K562 (cell line): Measurements from ENCODE around the gene CCSER1. TPM values are rescaled to one million over a fixed set of nuclear protein-coding genes. Genes with fewer than 3 reads are reported as not detected.

Experiments used
- ATAC-seq: fragments of 200-7000 bp; cut with Tn5 transposase; 3 replicates; pipeline ENCODE4 v1.9.1; 2020; ENCODE audit warnings: moderate library complexity
- BruUV-seq: library from RNA; stranded (reverse); fragments of 400-500 nt; replicated peaks from 2 replicates; lab custom pipeline; 2021; lab: Mats Ljungman, UMichigan
- CTCF ChIA-PET: fragments of 300-600 bp; formaldehyde crosslinking; extraction: SDS; loops from one replicate; lab custom pipeline; 2021; ENCODE audit warnings: low intra/inter-chr PET ratio; lab: Yijun Ruan, JAX
- POLR2A ChIA-PET: fragments of 300-600, 350-650 bp; sonication (Branson Sonifier 250); formaldehyde crosslinking; extraction: SDS; loops from one replicate; lab custom pipeline; 2021; ENCODE audit warnings: antibody characterized with exemption, inconsistent platforms; lab: Yijun Ruan, JAX
- DNase-seq, 4 experiments: peaks; one replicate each; pipeline versions ENCODE4 v3.0.0 to v3.0.0-alpha.2; 2011 to 2018; ENCODE audit warnings: low spot score in 3 of 4, mixed read lengths in 3 of 4; ENCODE audit errors: extremely low read depth in 1 of 4
- FAIRE-seq: peaks from 2 replicates; lab custom pipeline; 2011; peaks lifted over from hg19 to GRCh38; lab: Jason Lieb, UNC
- H2AFZ ChIP-seq: 2 replicates; pipeline ENCODE4 v1.6.0; 2011; ENCODE audit warnings: low read depth, low read length, control low read depth, inconsistent platforms
- H3K27ac ChIP-seq: fragments of 200-600 bp; 3 replicates; pipeline ENCODE4 v1.8.0; 2011; ENCODE audit warnings: low read depth, mild to moderate bottlenecking, control low read depth, inconsistent platforms, low read length, moderate library complexity, mixed read lengths; ENCODE audit errors: extremely low read depth
- H3K27me3 ChIP-seq, 2 experiments: fragments of 300-600 bp in 1 of 2; 2 replicates in 1 of 2; 3 replicates in 1 of 2; pipeline versions ENCODE4 v1.6.0 to v1.8.0; 2011; ENCODE audit warnings: inconsistent platforms in 2 of 2, low read length in 2 of 2, mild to moderate bottlenecking in 1 of 2, mixed read lengths in 1 of 2, moderate library complexity in 1 of 2; ENCODE audit not compliant: control insufficient read depth in 2 of 2, insufficient read depth in 2 of 2
- H3K36me3 ChIP-seq: fragments of 300-600 bp; 3 replicates; pipeline ENCODE4 v1.8.0; 2011; ENCODE audit warnings: mild to moderate bottlenecking, low read length, inconsistent platforms; ENCODE audit not compliant: control insufficient read depth, insufficient read depth
- H3K4me1 ChIP-seq, 2 experiments: fragments of 200-600 bp in 1 of 2; replicated peaks in 1 of 2; 2 replicates in 1 of 2; 3 replicates in 1 of 2; pipeline versions ENCODE4 v1.5.1 to v1.8.0; 2011; ENCODE audit warnings: inconsistent platforms in 2 of 2, low read length in 2 of 2, mild to moderate bottlenecking in 1 of 2, mixed read lengths in 1 of 2, moderate library complexity in 1 of 2; ENCODE audit not compliant: control insufficient read depth in 2 of 2, insufficient read depth in 2 of 2
- H3K4me2 ChIP-seq: 2 replicates; pipeline ENCODE4 v1.6.1; 2011; ENCODE audit warnings: low read length, control low read depth, inconsistent platforms, mixed read lengths; ENCODE audit not compliant: insufficient read depth
- H3K4me3 ChIP-seq: fragments of 200-600 bp; sonication (generic), shearing (Covaris generic); 2 replicates; pipeline ENCODE4 v1.5.1; 2016; ENCODE audit warnings: control low read depth, inconsistent platforms
- H3K79me2 ChIP-seq: fragments of 200-600 bp; 3 replicates; pipeline ENCODE4 v1.8.0; 2011; ENCODE audit warnings: low read length, inconsistent platforms; ENCODE audit not compliant: control insufficient read depth, insufficient read depth
- H3K9ac ChIP-seq, 2 experiments: 2 replicates each; pipeline versions ENCODE4 v1.6.0 to v1.6.1; 2011; ENCODE audit warnings: low read depth in 2 of 2, low read length in 2 of 2, control low read depth in 1 of 2, inconsistent platforms in 1 of 2, mild to moderate bottlenecking in 1 of 2, mixed read lengths in 1 of 2; ENCODE audit not compliant: insufficient read depth in 1 of 2
- H3K9me1 ChIP-seq: one replicate; pipeline ENCODE4 v1.6.0; 2011; ENCODE audit warnings: inconsistent platforms, mild to moderate bottlenecking, low read length, moderate library complexity; ENCODE audit not compliant: control insufficient read depth, insufficient read depth
- H3K9me3 ChIP-seq: replicated peaks from 2 replicates; pipeline ENCODE4 v1.5.1; 2011; ENCODE audit warnings: low read depth, low read length, inconsistent platforms; ENCODE audit not compliant: control insufficient read depth, insufficient read depth
- H4K20me1 ChIP-seq: replicated peaks from 2 replicates; pipeline ENCODE4 v1.6.1; 2011; ENCODE audit warnings: low read length, inconsistent platforms, mixed read lengths; ENCODE audit not compliant: control insufficient read depth, insufficient read depth
- ATF6 ChIP-seq: sonication (generic); formaldehyde crosslinking; IDR thresholded peaks from 2 replicates; pipeline ENCODE4 v1.4.0; 2020; ENCODE audit warnings: mild to moderate bottlenecking, missing genetic modification reagents
- CC2D1A ChIP-seq: fragments of 450-650 bp; IDR thresholded peaks from 2 replicates; pipeline ENCODE4 v1.6.1; 2017; ENCODE audit warnings: mild to moderate bottlenecking
- CUX1 ChIP-seq: fragments of 200-800 bp; sonication (Bioruptor generic); IDR thresholded peaks from 2 replicates; pipeline ENCODE4 v1.6.1; 2016; ENCODE audit warnings: missing genetic modification characterization, missing compliant biosample characterization
- KAT7 ChIP-seq: sonication (generic); formaldehyde crosslinking; IDR thresholded peaks from 2 replicates; pipeline ENCODE4 v1.8.0; 2022; ENCODE audit warnings: missing genetic modification reagents, mild to moderate bottlenecking, borderline replicate concordance
- MBD1 ChIP-seq: fragments of 250-450 bp; sonication (Bioruptor Pico); IDR thresholded peaks from 2 replicates; pipeline ENCODE4 v1.8.0; 2022; ENCODE audit warnings: inconsistent platforms
- MECOM ChIP-seq: fragments of 250-450 bp; sonication (Bioruptor Pico); IDR thresholded peaks from 2 replicates; pipeline ENCODE4 v1.8.0; 2022; ENCODE audit warnings: inconsistent platforms
- NCOA6 ChIP-seq: fragments of 450-650 bp; IDR thresholded peaks from 2 replicates; pipeline ENCODE4 v1.6.1; 2017; ENCODE audit warnings: mild to moderate bottlenecking
- SAP30 ChIP-seq: fragments of 200-600 bp; sonication (generic); IDR thresholded peaks from 2 replicates; pipeline ENCODE4 v1.6.1; 2012; ENCODE audit warnings: borderline replicate concordance, low read depth, mild to moderate bottlenecking, moderate library complexity, low read length, control low read depth, inconsistent platforms; ENCODE audit not compliant: insufficient read depth, poor library complexity, severe bottlenecking
- ZFP1 ChIP-seq: fragments of 450-650 bp; formaldehyde crosslinking; IDR thresholded peaks from 2 replicates; pipeline ENCODE4 v1.4.0; 2020; ENCODE audit warnings: mild to moderate bottlenecking, mixed read lengths
- ZNF280B ChIP-seq: fragments of 250-450 bp; sonication (Bioruptor Pico); IDR thresholded peaks from 2 replicates; pipeline ENCODE4 v1.5.1; 2021; ENCODE audit warnings: mild to moderate bottlenecking
- WGBS: fragments of 100-300 bp; shearing (Covaris generic); methylation state at CpG from one replicate; pipeline ENCODE4 v1.1.6; 2016; ENCODE audit warnings: low coverage, mixed read lengths; ENCODE audit not compliant: insufficient coverage; ENCODE audit errors: missing lambda C conversion rate; 5-methylcytosine and 5-hydroxymethylcytosine counted together
- in situ Hi-C: fragments of 300-500 bp; cut with MboI; formaldehyde crosslinking; loops from 4 replicates; pipeline ENCODE4 v1.15.0; 2018; ENCODE audit warnings: inconsistent platforms, mixed read lengths
- intact Hi-C: fragments of 100-400 bp; cut with micrococcal nuclease; formaldehyde crosslinking; loops from 2 replicates; pipeline ENCODE4 v1.14.2; 2022
- polyA plus RNA-seq, 8 experiments: library from polyadenylated mRNA; depleted of rRNA in 4 of 8; stranded (reverse) in 5 of 8; unstranded in 3 of 8; fragments of >200 nt; fragmentation: Nextera tagmentation in 2 of 8; fragmentation: Illumina TruSeq in 1 of 8; extraction: Ambion mirVana in 2 of 8; extraction: Trizol in 1 of 8; gene quantifications; 2 replicates each; pipeline versions ENCODE4 v1.2.1 to v1.2.3, GENCODE V29; 2011 to 2014; ENCODE audit warnings: inconsistent platforms in 1 of 8, missing spikeins in 1 of 8
- total RNA-seq, 7 experiments: library from RNA; depleted of rRNA in 6 of 7; stranded (reverse); fragments of >200 nt in 6 of 7; fragmentation: Illumina TruSeq in 2 of 7; extraction: Trizol in 2 of 7; gene quantifications; 2 replicates each; pipeline versions ENCODE4 v1.2.1 to v1.2.3, GENCODE V29; 2011 to 2021; ENCODE audit warnings: low replicate concordance in 1 of 7

Gene CCSER1
- total and polyA plus RNA-seq, 9 of the 15 experiments (the other 6 are each of a cell fraction or from before 2014, with no cell fraction given), result not detected

GRCh38 chr4:90603540-90603939, 476.3 kb downstream of the CCSER1 start:
- Histone ChIP-seq H3K9me1 (no peaks in the 10 kb centered on the region), H2AFZ (no peak overlapping the region), H3K79me2 (no peaks in the 10 kb centered on the region), H3K4me3 (no peak overlapping the region), H4K20me1 (no peaks in the 10 kb centered on the region), H3K27ac (no peak overlapping the region), H3K4me1 (no peaks in the 10 kb centered on the region), H3K9ac (no peak overlapping the region), H3K9me3 (no peaks in the 10 kb centered on the region; the same call in 1 of the 2 replicates), H3K4me2 (no peak overlapping the region), H3K36me3 (no peaks in the 10 kb centered on the region), H3K27me3 (no peaks in the 10 kb centered on the region)
- ATAC-seq (no peak), FAIRE-seq (no peak), DNase-seq (no peak)
- intact Hi-C loops, result no loop called here
- POLR2A ChIA-PET, result no interaction called here
- in situ Hi-C loops, result no loop called here
- 0% methylated on average over 2 of the region's 2 CpGs for WGBS
- CTCF ChIA-PET, result no interaction called here
- no TSS peak for BruUV-seq
- TF ChIP-seq MECOM (CRISPR knock-in tag), result no peak
- TF ChIP-seq NCOA6, result no peak
- no peak for TF ChIP-seq ZNF280B (CRISPR knock-in tag)
- TF ChIP-seq KAT7 (CRISPR knock-in tag), result no peak
- TF ChIP-seq MBD1, result no peak
- no peak for TF ChIP-seq SAP30
- no peak for TF ChIP-seq CC2D1A
- no peak for TF ChIP-seq CUX1 (CRISPR knock-in tag)
- TF ChIP-seq ZFP1, result no peak
- no peak for TF ChIP-seq ATF6 (CRISPR knock-in tag)
